Activated CD4-positive, alpha-beta T cell treated with anti-CD3 and anti-CD28 coated beads, Interleukin-2, amount 10 ng/mL, durations not matched to agents 24 days and 14 days (primary cell): ENCODE measurements around the gene ZXDA. TPM values are rescaled to one million over a fixed set of nuclear protein-coding genes. Genes with fewer than 3 reads are reported as not detected.

ENCODE experiments used
- DNase-seq: peaks from one replicate; pipeline ENCODE4 v3.0.0; 2022
- H3K27ac Mint-ChIP-seq: one replicate; pipeline ENCODE4 v1.8.0; 2022; ENCODE audit warnings: mild to moderate bottlenecking, mixed read lengths
- H3K27me3 Mint-ChIP-seq: one replicate; pipeline ENCODE4 v1.8.0; 2022; ENCODE audit warnings: mixed read lengths
- H3K36me3 Mint-ChIP-seq: one replicate; pipeline ENCODE4 v1.8.0; 2022; ENCODE audit warnings: low read depth, mild to moderate bottlenecking, mixed read lengths
- H3K4me1 Mint-ChIP-seq: one replicate; pipeline ENCODE4 v1.8.0; 2021; ENCODE audit warnings: mixed read lengths
- H3K4me3 Mint-ChIP-seq: one replicate; pipeline ENCODE4 v1.8.0; 2022; ENCODE audit warnings: mild to moderate bottlenecking, moderate library complexity, mixed read lengths
- H3K9me3 Mint-ChIP-seq: one replicate; pipeline ENCODE4 v1.8.0; 2021; ENCODE audit warnings: mixed read lengths
- intact Hi-C: fragments of 100-400 bp; cut with micrococcal nuclease; formaldehyde crosslinking; loops from one replicate; pipeline ENCODE4 v1.15.1; 2023
- total RNA-seq: library from RNA; stranded (reverse); gene quantifications from 2 replicates; pipeline ENCODE4 v1.2.3, GENCODE V29; 2022

Gene ZXDA
- total RNA-seq, 1 donor from 2014 or later, result 3.3 TPM

GRCh38 chrX:57906790-57907189 is 3.5 kb downstream of the ZXDA start:
- Mint-ChIP-seq H3K27me3 (no peaks in the 10 kb centered on the region), H3K27ac (peak overlapping the region; percentile 37), H3K36me3 (peaks cover 6% of the 10 kb centered on the region), H3K4me3 (peak overlapping the region; percentile 43), H3K9me3 (no peaks in the 10 kb centered on the region), H3K4me1 (peaks cover 24% of the 10 kb centered on the region)
- intact Hi-C loops, result loop anchor here (5.0 kb wide), 1 partner anchor 314 kb away; the partner anchor contains the start of gene ZXDB
- DNase-seq, result no peak

- Mint-ChIP-seq H3K27ac (peak overlapping the region; percentile 20), H3K4me3 (peak overlapping the region; percentile 70), H3K9me3 (no peaks in the 10 kb centered on the region), H3K4me1 (peaks cover 18% of the 10 kb centered on the region), H3K27me3 (no peaks in the 10 kb centered on the region), H3K36me3 (peaks cover 6% of the 10 kb centered on the region)
- DNase-seq, result no peak
- intact Hi-C loops, result loop anchor here (5.0 kb wide), 1 partner anchor 313 kb away; the partner anchor contains the start of gene ZXDB
Observed at GRCh38 chrX:57905141-57905540, 5.1 kb downstream of the ZXDA start.

- H3K4me3 Mint-ChIP-seq, result no peak overlapping the region
- H3K9me3 Mint-ChIP-seq, result no peaks in the 10 kb centered on the region
- no peak overlapping the region for H3K27ac Mint-ChIP-seq
- peaks cover 6% of the 10 kb centered on the region for H3K36me3 Mint-ChIP-seq
- intact Hi-C loops, result no loop called here
- no peaks in the 10 kb centered on the region for H3K27me3 Mint-ChIP-seq
- DNase-seq, result no peak
- H3K4me1 Mint-ChIP-seq, result peaks cover 18% of the 10 kb centered on the region
Observed at GRCh38 chrX:57904176-57904880, 5.9 kb downstream of the ZXDA start.

- Mint-ChIP-seq H3K4me1 (peaks cover 14% of the 10 kb centered on the region), H3K27me3 (no peaks in the 10 kb centered on the region), H3K36me3 (peaks cover 4% of the 10 kb centered on the region), H3K9me3 (no peaks in the 10 kb centered on the region), H3K4me3 (no peak overlapping the region), H3K27ac (no peak overlapping the region)
- intact Hi-C loops, result no loop called here
- DNase-seq, result no peak
Observed at GRCh38 chrX:57902633-57903032, 7.6 kb downstream of the ZXDA start.

- Mint-ChIP-seq H3K9me3 (no peaks in the 10 kb centered on the region), H3K4me3 (no peak overlapping the region), H3K27me3 (no peaks in the 10 kb centered on the region), H3K27ac (no peak overlapping the region), H3K4me1 (peaks cover 9% of the 10 kb centered on the region), H3K36me3 (peaks cover 2% of the 10 kb centered on the region)
- DNase-seq, result no peak
- intact Hi-C loops, result no loop called here
Observed at GRCh38 chrX:57901466-57901865, 8.8 kb downstream of the ZXDA start.

GRCh38 chrX:57900975-57901374 is 9.3 kb downstream of the ZXDA start:
- H3K4me3 Mint-ChIP-seq, result no peak overlapping the region
- intact Hi-C loops, result no loop called here
- peaks cover 2% of the 10 kb centered on the region for H3K36me3 Mint-ChIP-seq
- H3K4me1 Mint-ChIP-seq, result peaks cover 6% of the 10 kb centered on the region
- no peaks in the 10 kb centered on the region for H3K9me3 Mint-ChIP-seq
- no peak for DNase-seq
- no peak overlapping the region for H3K27ac Mint-ChIP-seq
- H3K27me3 Mint-ChIP-seq, result no peaks in the 10 kb centered on the region

- no peaks in the 10 kb centered on the region for H3K27me3 Mint-ChIP-seq
- H3K9me3 Mint-ChIP-seq, result no peaks in the 10 kb centered on the region
- H3K4me1 Mint-ChIP-seq, result peaks cover under 1% of the 10 kb centered on the region
- no peak for DNase-seq
- peaks cover 1% of the 10 kb centered on the region for H3K36me3 Mint-ChIP-seq
- intact Hi-C loops, result no loop called here
- no peak overlapping the region for H3K27ac Mint-ChIP-seq
- H3K4me3 Mint-ChIP-seq, result no peak overlapping the region
Observed at GRCh38 chrX:57899906-57900305, 10.4 kb downstream of the ZXDA start.

GRCh38 chrX:57899064-57899463 is 11.2 kb downstream of the ZXDA start:
- DNase-seq, result no peak
- Mint-ChIP-seq H3K27ac (no peak overlapping the region), H3K36me3 (peaks cover 1% of the 10 kb centered on the region), H3K27me3 (no peaks in the 10 kb centered on the region), H3K4me3 (no peak overlapping the region), H3K9me3 (peaks cover 3% of the 10 kb centered on the region), H3K4me1 (peaks cover 2% of the 10 kb centered on the region)
- intact Hi-C loops, result no loop called here

- H3K36me3 Mint-ChIP-seq, result no peaks in the 10 kb centered on the region
- H3K4me1 Mint-ChIP-seq, result no peaks in the 10 kb centered on the region
- DNase-seq, result no peak
- H3K9me3 Mint-ChIP-seq, result peaks cover 6% of the 10 kb centered on the region
- intact Hi-C loops, result no loop called here
- no peak overlapping the region for H3K4me3 Mint-ChIP-seq
- no peak overlapping the region for H3K27ac Mint-ChIP-seq
- no peaks in the 10 kb centered on the region for H3K27me3 Mint-ChIP-seq
Observed at GRCh38 chrX:57871463-57871862, 38.8 kb downstream of the ZXDA start.

Other genes with a start within 250 kb of the ZXDA start
- not detected in 2 replicates for gene NLRP2B, start 230.2 kb downstream of the ZXDA start, total RNA-seq